GM12878 (cell line): ENCODE measurements around the gene TUBGCP3. TPM values are rescaled to one million over a fixed set of nuclear protein-coding genes. Genes with fewer than 3 reads are reported as not detected.
A peak's percentile ranks its signal among the peaks of the same experiment; 100 is the strongest.

Source experiments
- ATAC-seq: fragments of 200-7000 bp; cut with Tn5 transposase; 3 replicates; pipeline ENCODE4 v1.9.1; 2020; ENCODE audit warnings: mild to moderate bottlenecking, moderate library complexity
- BruUV-seq: library from RNA; stranded (reverse); fragments of 400-500 nt; replicated peaks from 2 replicates; lab custom pipeline; 2021; lab: Mats Ljungman, UMichigan
- CTCF ChIA-PET: fragments of 300-600 bp; sonication (Branson Sonifier 250); formaldehyde crosslinking; extraction: SDS; loops from one replicate; lab custom pipeline; 2021; ENCODE audit warnings: inconsistent platforms; lab: Yijun Ruan, JAX
- POLR2A ChIA-PET: fragments of 350-600 bp; formaldehyde crosslinking; extraction: SDS; loops from one replicate; lab custom pipeline; 2021; ENCODE audit warnings: inconsistent platforms; lab: Charles Lee
- RAD21 ChIA-PET: fragments of 300-600 bp; sonication (Branson Sonifier 250); formaldehyde crosslinking; loops from one replicate; lab custom pipeline; 2023; ENCODE audit warnings: antibody characterized with exemption; ENCODE audit not compliant: unreplicated experiment; lab: Charles Lee
- SMC1A ChIA-PET: fragments of 300-600 bp; sonication (Branson Sonifier 250); formaldehyde crosslinking; loops from one replicate; lab custom pipeline; 2023; ENCODE audit not compliant: unreplicated experiment, uncharacterized antibody; lab: Charles Lee
- DNase-seq: peaks from one replicate; pipeline ENCODE4 v3.0.0-alpha.2; 2011; ENCODE audit warnings: low read depth, low spot score
- FAIRE-seq: peaks from 3 replicates; lab custom pipeline; 2011; peaks lifted over from hg19 to GRCh38; lab: Jason Lieb, UNC
- H2AFZ ChIP-seq: 2 replicates; pipeline ENCODE4 v1.6.0; 2011; ENCODE audit warnings: low read depth, low read length, control low read depth; ENCODE audit not compliant: control insufficient read depth
- H3K27ac ChIP-seq: 2 replicates; pipeline ENCODE4 v1.5.1; 2011; ENCODE audit warnings: control low read depth; ENCODE audit not compliant: control insufficient read depth, insufficient read depth
- H3K27me3 ChIP-seq, 2 experiments: replicated peaks in 1 of 2; 2 replicates each; pipeline versions ENCODE4 v1.6.0 to v1.6.1; 2011; ENCODE audit warnings: low read length in 1 of 2; ENCODE audit not compliant: control insufficient read depth in 2 of 2, insufficient read depth in 2 of 2
- H3K36me3 ChIP-seq, 2 experiments: 2 replicates each; pipeline ENCODE4 v1.5.1; 2011; ENCODE audit warnings: low read length in 1 of 2; ENCODE audit not compliant: control insufficient read depth in 2 of 2, insufficient read depth in 2 of 2
- H3K4me1 ChIP-seq: 2 replicates; pipeline ENCODE4 v1.6.1; 2011; ENCODE audit warnings: mild to moderate bottlenecking, low read length, moderate library complexity, mixed read lengths; ENCODE audit not compliant: control insufficient read depth, insufficient read depth
- H3K4me2 ChIP-seq: 2 replicates; pipeline ENCODE4 v1.6.0; 2011; ENCODE audit warnings: control low read depth; ENCODE audit not compliant: control insufficient read depth, insufficient read depth
- H3K4me3 ChIP-seq: fragments of 200-600 bp; sonication (generic); 2 replicates; pipeline ENCODE4 v1.5.1; 2016
- H3K79me2 ChIP-seq: 2 replicates; pipeline ENCODE4 v1.6.0; 2011; ENCODE audit warnings: low read length; ENCODE audit not compliant: control insufficient read depth, insufficient read depth
- H3K9ac ChIP-seq: 2 replicates; pipeline ENCODE4 v1.8.0; 2011; ENCODE audit warnings: low read length, control low read depth, mixed read lengths; ENCODE audit not compliant: control insufficient read depth, insufficient read depth
- H3K9me3 ChIP-seq: replicated peaks from 3 replicates; pipeline ENCODE4 v1.5.1; 2011; ENCODE audit warnings: mild to moderate bottlenecking, low read length; ENCODE audit not compliant: control insufficient read depth, insufficient read depth
- H4K20me1 ChIP-seq: 2 replicates; pipeline ENCODE4 v1.6.0; 2011; ENCODE audit not compliant: control insufficient read depth, insufficient read depth
- FOXK2 ChIP-seq: fragments of 450-650 bp; IDR thresholded peaks from 2 replicates; pipeline ENCODE4 v1.6.1; 2017; ENCODE audit warnings: mild to moderate bottlenecking, moderate library complexity
- RUNX3 ChIP-seq: IDR thresholded peaks from 2 replicates; pipeline ENCODE4 v1.6.1; 2012; ENCODE audit warnings: low read length, inconsistent platforms
- STAT1 ChIP-seq: fragments of 450-650 bp; conservative IDR thresholded peaks from 2 replicates; pipeline ENCODE4 v1.6.1; 2014; ENCODE audit warnings: antibody characterized with exemption, mild to moderate bottlenecking
- WGBS: methylation state at CpG from one replicate; pipeline ENCODE4 v1.1.6; 2016; ENCODE audit warnings: low lambda C conversion rate; ENCODE audit not compliant: insufficient replicate concordance, insufficient coverage; ENCODE audit errors: missing lambda C conversion rate; 5-methylcytosine and 5-hydroxymethylcytosine counted together
- in situ Hi-C: fragments of 300-500 bp; cut with MboI; formaldehyde crosslinking; loops from 9 replicates; pipeline ENCODE4 v1.14.3; 2018; ENCODE audit warnings: mixed read lengths
- intact Hi-C: fragments of 100-400 bp; cut with micrococcal nuclease; formaldehyde crosslinking; loops from one replicate; pipeline ENCODE4 v1.14.2; 2022; ENCODE audit not compliant: unreplicated experiment
- polyA plus RNA-seq, 11 experiments: library from polyadenylated mRNA; depleted of rRNA in 4 of 11; unstranded in 6 of 11; stranded (reverse) in 5 of 11; fragments of >200 nt; fragmentation: Nextera tagmentation in 4 of 11; fragmentation: Illumina TruSeq in 1 of 11; extraction: Ambion mirVana in 4 of 11; extraction: Trizol in 1 of 11; gene quantifications; 1 replicate in 1 of 11; 2 replicates in 10 of 11; pipeline versions ENCODE4 v1.2.1 to v1.2.3, GENCODE V29; 2011 to 2016; ENCODE audit warnings: inconsistent platforms in 2 of 11, missing spikeins in 2 of 11, low read depth in 1 of 11
- total RNA-seq, 4 experiments: library from RNA; depleted of rRNA in 3 of 4; stranded (reverse); fragments of >200 nt in 3 of 4; fragmentation: Illumina TruSeq in 1 of 4; extraction: Trizol in 1 of 4; gene quantifications; 2 replicates each; pipeline versions ENCODE4 v1.2.1 to v1.2.3, GENCODE V29; 2013 to 2021
- TF ChIP-seq, protein P1 (sequence below): fragments of 450-650 bp; IDR thresholded peaks from 2 replicates; pipeline ENCODE4 v1.6.1; 2017; ENCODE audit warnings: mild to moderate bottlenecking, moderate library complexity

The TUBGCP3 gene
- total and polyA plus RNA-seq, 10 of the 15 experiments (the other 5 are each of a cell fraction or from before 2014, with no cell fraction given): 4.0 to 34.0 (median 22.6) TPM

GRCh38 chr13:112575675-112576074, 12.3 kb downstream of the TUBGCP3 start:
- Histone ChIP-seq H3K36me3 (no peaks in the 10 kb centered on the region; a peak in 1 of 4 replicates), H3K9ac (no peak overlapping the region), H3K27me3 (no peaks in the 10 kb centered on the region), H3K9me3 (no peaks in the 10 kb centered on the region; the same call in 2 of the 3 replicates), H2AFZ (no peak overlapping the region)
- RAD21 ChIA-PET: no interaction called here
- intact Hi-C loops (no loop called here), in situ Hi-C loops (no loop called here)
- TSS peak; percentile 6 for BruUV-seq
- DNase-seq: no peak
- 89% methylated on average over 5 of the region's 5 CpGs for WGBS
- POLR2A ChIA-PET: no interaction called here
- FAIRE-seq: no peak
- ATAC-seq: peak; percentile 47; the same call in 2 of the 3 replicates
- TF ChIP-seq STAT1 (no peak), FOXK2 (no peak)
- TF ChIP-seq, all 136 proteins: peak for 0
- peak overlapping the region; percentile 28; the same call in 1 of the 2 replicates for H3K4me2 ChIP-seq
- CTCF ChIA-PET: no interaction called here
- H3K27ac ChIP-seq: no peak overlapping the region
- SMC1A ChIA-PET: interaction anchor here (0.7 to 0.9 kb wide), 2 partner anchors 14 to 130 kb away, joined by 3 read pairs; no protein-coding TSS in a partner anchor
- H4K20me1 ChIP-seq: no peaks in the 10 kb centered on the region; the same call in 1 of the 2 replicates
- H3K79me2 ChIP-seq: peaks cover 80% of the 10 kb centered on the region
- H3K4me3 ChIP-seq: no peak overlapping the region
- peaks cover 14% of the 10 kb centered on the region for H3K4me1 ChIP-seq

DNA sequence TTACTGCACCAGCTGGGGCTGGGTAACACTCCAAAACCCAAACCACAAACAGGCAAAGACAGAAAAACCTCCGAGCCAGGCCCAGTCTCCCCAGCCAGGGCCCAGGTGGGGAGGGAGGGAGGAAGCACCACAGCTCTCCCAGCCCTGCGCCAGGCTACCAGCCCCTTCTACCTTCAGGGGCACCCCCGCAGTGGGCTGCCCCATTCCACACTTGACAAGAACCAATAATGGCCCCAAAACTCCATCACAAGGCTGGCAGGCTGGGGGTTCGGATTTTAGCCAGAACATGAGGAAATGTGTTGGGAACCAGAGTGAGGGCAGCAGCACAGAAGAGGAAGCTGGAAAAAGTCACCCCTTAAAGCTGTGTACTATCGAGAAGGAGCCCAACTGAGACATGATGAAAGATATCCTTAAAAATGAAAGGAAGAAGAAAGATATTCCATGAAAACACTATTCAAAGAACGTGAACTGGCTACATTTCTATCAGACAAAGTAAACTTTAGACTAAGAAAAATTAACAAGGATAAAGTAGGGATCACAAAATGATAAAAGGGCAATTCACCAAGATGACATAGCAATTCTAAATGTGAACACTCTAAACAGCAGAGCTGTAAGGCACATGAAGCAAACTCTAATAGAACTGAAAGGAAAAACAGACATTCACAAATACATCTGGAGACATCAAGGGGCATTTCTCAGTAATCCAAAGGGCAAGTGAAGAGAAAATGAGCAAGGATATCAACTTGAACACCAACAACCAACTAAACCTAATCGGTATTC, 12.9 kb downstream of the TUBGCP3 start:
- 60% methylated on average over 7 of the region's 7 CpGs for WGBS
- H4K20me1 ChIP-seq: no peaks in the 10 kb centered on the region; the same call in 1 of the 2 replicates
- no peak overlapping the region for H2AFZ ChIP-seq
- peak overlapping the region; percentile 39 for H3K4me2 ChIP-seq
- FAIRE-seq: no peak
- H3K9me3 ChIP-seq: no peaks in the 10 kb centered on the region; the same call in 2 of the 3 replicates
- no TSS peak for BruUV-seq
- H3K27ac ChIP-seq: peak overlapping the region; percentile 32; the same call in 1 of the 2 replicates
- in situ Hi-C loops: no loop called here
- H3K79me2 ChIP-seq: peaks cover 74% of the 10 kb centered on the region
- ChIA-PET RAD21 (interaction anchor here (1.3 to 1.4 kb wide), 2 partner anchors 8 to 14 kb away, joined by 4 read pairs; no protein-coding TSS in a partner anchor), POLR2A (no interaction called here)
- H3K36me3 ChIP-seq: no peaks in the 10 kb centered on the region; a peak in 1 of 4 replicates
- TF ChIP-seq, protein P1, sequence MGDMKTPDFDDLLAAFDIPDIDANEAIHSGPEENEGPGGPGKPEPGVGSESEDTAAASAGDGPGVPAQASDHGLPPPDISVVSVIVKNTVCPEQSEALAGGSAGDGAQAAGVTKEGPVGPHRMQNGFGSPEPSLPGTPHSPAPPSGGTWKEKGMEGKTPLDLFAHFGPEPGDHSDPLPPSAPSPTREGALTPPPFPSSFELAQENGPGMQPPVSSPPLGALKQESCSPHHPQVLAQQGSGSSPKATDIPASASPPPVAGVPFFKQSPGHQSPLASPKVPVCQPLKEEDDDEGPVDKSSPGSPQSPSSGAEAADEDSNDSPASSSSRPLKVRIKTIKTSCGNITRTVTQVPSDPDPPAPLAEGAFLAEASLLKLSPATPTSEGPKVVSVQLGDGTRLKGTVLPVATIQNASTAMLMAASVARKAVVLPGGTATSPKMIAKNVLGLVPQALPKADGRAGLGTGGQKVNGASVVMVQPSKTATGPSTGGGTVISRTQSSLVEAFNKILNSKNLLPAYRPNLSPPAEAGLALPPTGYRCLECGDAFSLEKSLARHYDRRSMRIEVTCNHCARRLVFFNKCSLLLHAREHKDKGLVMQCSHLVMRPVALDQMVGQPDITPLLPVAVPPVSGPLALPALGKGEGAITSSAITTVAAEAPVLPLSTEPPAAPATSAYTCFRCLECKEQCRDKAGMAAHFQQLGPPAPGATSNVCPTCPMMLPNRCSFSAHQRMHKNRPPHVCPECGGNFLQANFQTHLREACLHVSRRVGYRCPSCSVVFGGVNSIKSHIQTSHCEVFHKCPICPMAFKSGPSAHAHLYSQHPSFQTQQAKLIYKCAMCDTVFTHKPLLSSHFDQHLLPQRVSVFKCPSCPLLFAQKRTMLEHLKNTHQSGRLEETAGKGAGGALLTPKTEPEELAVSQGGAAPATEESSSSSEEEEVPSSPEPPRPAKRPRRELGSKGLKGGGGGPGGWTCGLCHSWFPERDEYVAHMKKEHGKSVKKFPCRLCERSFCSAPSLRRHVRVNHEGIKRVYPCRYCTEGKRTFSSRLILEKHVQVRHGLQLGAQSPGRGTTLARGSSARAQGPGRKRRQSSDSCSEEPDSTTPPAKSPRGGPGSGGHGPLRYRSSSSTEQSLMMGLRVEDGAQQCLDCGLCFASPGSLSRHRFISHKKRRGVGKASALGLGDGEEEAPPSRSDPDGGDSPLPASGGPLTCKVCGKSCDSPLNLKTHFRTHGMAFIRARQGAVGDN: no peak
- TF ChIP-seq RUNX3: 0 out of 2 replicates have a peak, but pooled peaks have one; percentile 22
- TF ChIP-seq, all 136 proteins: peak for 1
- H3K27me3 ChIP-seq: no peaks in the 10 kb centered on the region
- H3K4me3 ChIP-seq: no peak overlapping the region
- ATAC-seq (peak; percentile 67), DNase-seq (no peak)
- intact Hi-C loops: no loop called here
- CTCF ChIA-PET: no interaction called here
- H3K9ac ChIP-seq: 0 out of 2 replicates have a peak overlapping the region, but pooled peaks have one; percentile 20
- H3K4me1 ChIP-seq: peaks cover 14% of the 10 kb centered on the region
- SMC1A ChIA-PET: no interaction called here
